ENCODE measurements around the gene PDK2.

DNA sequence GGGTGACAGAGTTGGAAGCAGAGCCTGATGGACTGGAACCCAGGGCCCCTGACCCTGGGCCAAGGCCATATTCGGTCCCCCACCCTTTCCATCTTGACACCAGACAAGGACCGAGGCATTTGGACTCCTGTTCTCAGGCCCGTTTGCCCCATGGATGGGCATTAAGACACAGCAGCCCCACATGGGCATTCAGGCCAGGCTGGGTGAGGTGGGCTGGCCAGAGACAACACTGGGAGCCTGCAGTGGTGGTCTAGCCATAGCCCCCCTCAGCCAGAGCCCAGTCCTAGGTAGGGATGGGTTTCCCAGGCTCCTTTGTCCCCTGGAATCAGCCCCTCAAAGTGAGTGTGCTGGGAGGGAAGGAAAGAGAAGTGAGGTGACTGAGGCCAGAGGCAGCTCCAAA is 1.6 kb downstream of the PDK2 start:
- TF ChIP-seq POLR2A (IDR thresholded peaks at IDR 0.05; ENCODE audit: low read length) (no peak), GATA1 (IDR thresholded peaks at IDR 0.05; ENCODE audit: low read depth, low read length) (no peak)

Data from erythroblast (primary cell).